ENCODE data around the gene SYNE3.

The SYNE3 gene

GRCh38 chr14:95471476-95471875, 45.0 kb downstream of the SYNE3 start:
- no peak for DNase-seq

DNA sequence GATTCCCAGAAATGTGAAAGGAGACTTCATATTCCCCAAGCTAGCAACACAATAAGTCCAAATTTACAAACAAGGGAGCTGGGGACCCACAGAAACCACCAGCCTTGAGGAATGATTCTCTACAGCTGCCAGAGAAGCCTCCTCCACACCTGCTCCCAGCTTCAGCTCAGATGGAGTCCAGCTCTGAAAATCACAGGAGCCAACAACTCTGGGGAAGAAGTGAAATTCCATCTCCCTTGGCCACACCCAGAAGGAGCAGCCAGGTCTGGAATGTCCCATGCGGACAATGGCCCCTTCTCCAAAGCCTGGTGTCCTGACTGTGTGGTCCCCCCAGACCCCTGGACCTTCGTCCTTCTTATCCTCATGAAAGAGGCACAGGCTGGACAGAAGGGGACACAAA, 45.4 kb downstream of the SYNE3 start:
- DNase-seq: no peak

DNA sequence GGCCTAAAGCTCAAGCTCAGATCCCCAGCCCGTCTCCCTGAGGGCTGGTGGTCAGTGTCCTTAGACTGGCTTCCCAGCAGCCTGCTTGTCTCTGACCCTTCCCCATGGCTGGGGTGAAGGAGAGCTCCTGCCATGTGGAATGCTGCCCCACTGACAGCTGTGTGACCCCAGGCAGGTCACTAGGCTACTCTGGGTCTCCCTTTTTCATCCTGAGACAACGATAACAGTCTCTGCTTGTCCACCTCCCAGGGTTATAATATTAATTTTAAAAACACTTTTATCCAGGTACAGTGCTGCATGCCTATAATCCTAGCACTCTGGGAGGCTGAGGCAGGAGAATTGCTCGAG, 47.3 kb downstream of the SYNE3 start:
- DNase-seq: no peak

DNA sequence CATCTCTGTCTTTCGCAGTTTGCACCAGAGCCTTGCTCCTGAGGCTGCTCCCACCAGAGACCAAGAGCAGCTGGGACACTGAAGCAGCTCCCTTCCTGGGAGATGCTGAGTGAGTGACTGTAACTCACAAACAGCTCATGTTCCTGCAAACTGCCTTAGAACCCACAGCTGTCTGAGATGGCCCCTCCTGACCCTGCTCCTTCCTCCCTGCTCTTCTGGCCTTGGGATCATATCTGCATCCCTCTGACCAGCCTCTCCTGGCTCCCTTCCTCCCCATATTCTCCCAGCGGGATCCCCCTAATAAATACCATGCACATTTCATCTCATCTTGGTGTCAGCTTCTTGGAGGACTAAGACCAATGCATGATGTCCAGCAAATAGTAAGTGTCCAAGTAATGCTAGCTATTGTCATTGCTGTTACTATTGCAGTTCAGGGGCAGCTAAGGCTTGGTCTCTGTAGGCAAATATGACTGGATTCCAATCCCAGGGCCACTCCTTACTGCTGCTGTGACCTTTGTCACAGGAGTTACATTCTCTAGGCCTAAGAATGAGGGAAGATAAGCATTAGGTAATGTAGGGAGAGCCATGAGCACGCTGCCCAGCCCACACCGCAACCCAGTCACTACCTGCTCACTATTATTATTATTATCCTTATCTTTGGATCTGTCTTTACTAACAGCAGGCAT, 47.9 kb downstream of the SYNE3 start:
- no peak for DNase-seq

GRCh38 chr14:95467657-95468056, 48.8 kb downstream of the SYNE3 start:
- DNase-seq: no peak

DNA sequence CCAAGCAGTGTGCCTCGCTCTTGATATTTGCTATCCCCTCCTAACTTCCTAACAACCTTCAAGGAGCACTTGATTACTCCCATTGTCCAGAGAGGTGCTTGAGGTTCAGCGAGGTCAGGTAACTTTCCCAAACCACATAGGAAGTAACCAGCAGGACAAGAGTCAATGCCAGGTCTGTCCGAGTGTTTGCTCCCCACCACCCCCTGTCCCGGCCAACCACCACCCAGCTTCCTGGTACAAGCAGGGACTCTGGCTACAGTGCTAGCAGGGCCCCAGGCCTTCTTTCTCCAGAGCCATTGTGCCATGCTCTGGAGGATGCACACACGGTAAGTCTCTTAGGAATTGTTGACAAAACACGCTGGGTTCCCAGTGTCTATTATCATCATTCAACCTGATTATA, 49.2 kb downstream of the SYNE3 start:
- no peak for DNase-seq

Measured in stimulated activated CD4-positive, alpha-beta T cell treated with anti-CD3 and anti-CD28 coated beads, Interleukin-2, amount 100 ng/mL, for 24 hours (primary cell).